Measurements from ENCODE around the gene CSK.

The CSK gene

DNA sequence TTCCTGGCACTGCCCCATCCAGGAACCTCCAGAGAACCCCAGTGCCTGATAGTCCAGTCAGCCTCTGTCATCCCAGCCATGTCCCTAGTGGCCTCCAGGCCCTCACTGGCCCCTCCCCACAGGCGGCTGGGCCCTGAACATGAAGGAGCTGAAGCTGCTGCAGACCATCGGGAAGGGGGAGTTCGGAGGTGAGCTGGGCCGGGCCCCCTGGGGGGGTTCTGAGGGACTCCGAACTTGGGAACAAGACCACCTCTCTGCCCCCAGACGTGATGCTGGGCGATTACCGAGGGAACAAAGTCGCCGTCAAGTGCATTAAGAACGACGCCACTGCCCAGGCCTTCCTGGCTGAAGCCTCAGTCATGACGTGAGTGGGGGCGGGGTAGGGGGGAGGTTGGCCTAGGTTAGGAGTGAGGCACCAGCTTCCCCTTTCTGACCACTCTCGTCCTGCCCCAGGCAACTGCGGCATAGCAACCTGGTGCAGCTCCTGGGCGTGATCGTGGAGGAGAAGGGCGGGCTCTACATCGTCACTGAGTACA lies 18.7 kb downstream of the CSK start:
- DNase-seq, result no peak
- no peak overlapping the region for H3K4me3 ChIP-seq (ENCODE audit: low read depth, low read length)
- peaks cover 63% of the 10 kb centered on the region for H3K36me3 ChIP-seq
- no peaks in the 10 kb centered on the region for H3K27me3 ChIP-seq
- H3K4me1 ChIP-seq, result no peaks in the 10 kb centered on the region
- no peaks in the 10 kb centered on the region for H3K9me3 ChIP-seq
- TF ChIP-seq, protein P1, sequence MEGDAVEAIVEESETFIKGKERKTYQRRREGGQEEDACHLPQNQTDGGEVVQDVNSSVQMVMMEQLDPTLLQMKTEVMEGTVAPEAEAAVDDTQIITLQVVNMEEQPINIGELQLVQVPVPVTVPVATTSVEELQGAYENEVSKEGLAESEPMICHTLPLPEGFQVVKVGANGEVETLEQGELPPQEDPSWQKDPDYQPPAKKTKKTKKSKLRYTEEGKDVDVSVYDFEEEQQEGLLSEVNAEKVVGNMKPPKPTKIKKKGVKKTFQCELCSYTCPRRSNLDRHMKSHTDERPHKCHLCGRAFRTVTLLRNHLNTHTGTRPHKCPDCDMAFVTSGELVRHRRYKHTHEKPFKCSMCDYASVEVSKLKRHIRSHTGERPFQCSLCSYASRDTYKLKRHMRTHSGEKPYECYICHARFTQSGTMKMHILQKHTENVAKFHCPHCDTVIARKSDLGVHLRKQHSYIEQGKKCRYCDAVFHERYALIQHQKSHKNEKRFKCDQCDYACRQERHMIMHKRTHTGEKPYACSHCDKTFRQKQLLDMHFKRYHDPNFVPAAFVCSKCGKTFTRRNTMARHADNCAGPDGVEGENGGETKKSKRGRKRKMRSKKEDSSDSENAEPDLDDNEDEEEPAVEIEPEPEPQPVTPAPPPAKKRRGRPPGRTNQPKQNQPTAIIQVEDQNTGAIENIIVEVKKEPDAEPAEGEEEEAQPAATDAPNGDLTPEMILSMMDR (IDR thresholded peaks at IDR 0.05; ENCODE audit: low read depth, low read length), result no peak

DNA sequence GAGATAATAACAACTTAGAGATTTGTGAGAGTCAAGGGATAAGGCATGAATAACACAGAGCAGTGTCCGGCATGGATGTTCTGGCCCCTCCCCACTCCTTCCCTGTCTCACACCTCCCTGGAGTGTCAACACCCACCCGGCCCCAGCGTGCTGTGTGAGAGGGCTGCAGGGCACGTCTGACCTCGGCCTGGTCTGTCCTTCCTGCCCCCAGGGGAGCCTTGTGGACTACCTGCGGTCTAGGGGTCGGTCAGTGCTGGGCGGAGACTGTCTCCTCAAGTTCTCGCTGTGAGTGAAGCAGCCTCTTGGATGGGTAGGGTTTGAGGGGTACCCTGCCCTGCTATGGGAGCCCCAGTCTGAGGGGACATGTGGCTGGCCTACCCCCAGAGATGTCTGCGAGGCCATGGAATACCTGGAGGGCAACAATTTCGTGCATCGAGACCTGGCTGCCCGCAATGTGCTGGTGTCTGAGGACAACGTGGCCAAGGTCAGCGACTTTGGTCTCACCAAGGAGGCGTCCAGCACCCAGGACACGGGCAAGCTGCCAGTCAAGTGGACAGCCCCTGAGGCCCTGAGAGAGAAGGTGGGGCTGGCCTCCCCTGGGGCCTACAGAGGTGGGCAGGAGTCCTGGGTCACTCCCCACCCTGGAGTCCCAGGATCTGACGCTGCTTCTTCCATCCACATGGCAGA lies 19.6 kb downstream of the CSK start:
- H3K27me3 ChIP-seq, result no peaks in the 10 kb centered on the region
- TF ChIP-seq, protein P1 (IDR thresholded peaks at IDR 0.05; ENCODE audit: low read depth, low read length), result no peak
- H3K36me3 ChIP-seq, result peaks cover 63% of the 10 kb centered on the region

DNA sequence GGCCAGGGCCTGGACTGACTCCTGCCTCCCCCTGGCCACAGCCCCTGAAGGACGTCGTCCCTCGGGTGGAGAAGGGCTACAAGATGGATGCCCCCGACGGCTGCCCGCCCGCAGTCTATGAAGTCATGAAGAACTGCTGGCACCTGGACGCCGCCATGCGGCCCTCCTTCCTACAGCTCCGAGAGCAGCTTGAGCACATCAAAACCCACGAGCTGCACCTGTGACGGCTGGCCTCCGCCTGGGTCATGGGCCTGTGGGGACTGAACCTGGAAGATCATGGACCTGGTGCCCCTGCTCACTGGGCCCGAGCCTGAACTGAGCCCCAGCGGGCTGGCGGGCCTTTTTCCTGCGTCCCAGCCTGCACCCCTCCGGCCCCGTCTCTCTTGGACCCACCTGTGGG lies 20.4 kb downstream of the CSK start:
- no peaks in the 10 kb centered on the region for H3K27me3 ChIP-seq
- H3K36me3 ChIP-seq, result peaks cover 63% of the 10 kb centered on the region
- no peaks in the 10 kb centered on the region for H3K4me1 ChIP-seq
- H3K9me3 ChIP-seq, result no peaks in the 10 kb centered on the region
- no peak overlapping the region for H3K4me3 ChIP-seq (ENCODE audit: low read depth, low read length)
- DNase-seq, result no peak
- TF ChIP-seq, protein P1 (IDR thresholded peaks at IDR 0.05; ENCODE audit: low read depth, low read length), result no peak

More for the DNA sequence above, 19.6 kb downstream of the CSK start:
- H3K4me1 ChIP-seq, result no peaks in the 10 kb centered on the region
- no peak overlapping the region for H3K4me3 ChIP-seq (ENCODE audit: low read depth, low read length)
- no peak for DNase-seq
- H3K9me3 ChIP-seq, result no peaks in the 10 kb centered on the region

DNA sequence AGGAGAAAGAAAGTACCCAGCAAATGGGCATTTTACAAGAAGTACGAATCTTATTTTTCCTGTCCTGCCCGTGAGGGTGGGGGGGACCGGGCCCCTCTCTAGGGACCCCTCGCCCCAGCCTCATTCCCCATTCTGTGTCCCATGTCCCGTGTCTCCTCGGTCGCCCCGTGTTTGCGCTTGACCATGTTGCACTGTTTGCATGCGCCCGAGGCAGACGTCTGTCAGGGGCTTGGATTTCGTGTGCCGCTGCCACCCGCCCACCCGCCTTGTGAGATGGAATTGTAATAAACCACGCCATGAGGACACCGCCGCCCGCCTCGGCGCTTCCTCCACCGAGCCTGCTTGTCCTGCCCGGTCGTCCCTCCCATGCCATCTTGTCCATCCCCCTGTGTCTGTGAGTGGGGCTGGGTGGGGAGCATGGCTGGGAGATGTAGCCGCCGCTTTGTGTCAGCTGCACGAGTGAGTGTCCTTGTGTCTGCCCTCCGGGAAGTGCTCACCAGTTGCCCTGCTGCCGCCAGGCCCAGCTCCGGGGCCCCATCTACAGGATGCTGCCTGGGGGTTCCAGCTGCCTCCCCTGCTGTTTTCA lies 21.1 kb downstream of the CSK start:
- Histone ChIP-seq H3K4me3 (ENCODE audit: low read depth, low read length) (no peak overlapping the region), H3K9me3 (no peaks in the 10 kb centered on the region), H3K27me3 (no peaks in the 10 kb centered on the region), H3K4me1 (no peaks in the 10 kb centered on the region), H3K36me3 (peaks cover 63% of the 10 kb centered on the region)
- TF ChIP-seq, protein P1 (IDR thresholded peaks at IDR 0.05; ENCODE audit: low read depth, low read length), result no peak
- DNase-seq, result no peak

DNA sequence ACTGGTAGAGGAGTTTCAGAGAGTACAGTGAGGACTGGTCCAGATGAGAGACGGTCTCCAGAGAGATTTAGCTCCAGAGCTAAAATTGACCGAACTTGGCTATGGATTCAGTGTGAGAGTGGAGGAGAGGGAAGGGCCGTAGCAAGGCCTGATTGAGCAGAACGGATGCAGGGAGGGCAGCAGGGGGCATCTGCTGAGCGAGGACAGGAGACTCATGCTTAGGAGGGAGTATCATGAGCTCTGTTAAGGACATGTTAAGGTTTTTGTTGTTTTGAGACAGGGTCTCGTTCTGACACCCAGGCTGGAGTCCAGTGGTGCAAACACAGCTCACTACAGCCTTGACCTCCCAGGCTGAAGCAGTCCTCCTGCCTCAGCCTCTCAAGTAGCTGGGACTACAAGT lies 23.1 kb downstream of the CSK start:
- Histone ChIP-seq H3K36me3 (peaks cover 46% of the 10 kb centered on the region), H3K4me1 (no peaks in the 10 kb centered on the region), H3K27me3 (no peaks in the 10 kb centered on the region), H3K9me3 (no peaks in the 10 kb centered on the region), H3K4me3 (ENCODE audit: low read depth, low read length) (no peak overlapping the region)
- no peak for DNase-seq
- TF ChIP-seq, protein P1 (IDR thresholded peaks at IDR 0.05; ENCODE audit: low read depth, low read length), result no peak

DNA sequence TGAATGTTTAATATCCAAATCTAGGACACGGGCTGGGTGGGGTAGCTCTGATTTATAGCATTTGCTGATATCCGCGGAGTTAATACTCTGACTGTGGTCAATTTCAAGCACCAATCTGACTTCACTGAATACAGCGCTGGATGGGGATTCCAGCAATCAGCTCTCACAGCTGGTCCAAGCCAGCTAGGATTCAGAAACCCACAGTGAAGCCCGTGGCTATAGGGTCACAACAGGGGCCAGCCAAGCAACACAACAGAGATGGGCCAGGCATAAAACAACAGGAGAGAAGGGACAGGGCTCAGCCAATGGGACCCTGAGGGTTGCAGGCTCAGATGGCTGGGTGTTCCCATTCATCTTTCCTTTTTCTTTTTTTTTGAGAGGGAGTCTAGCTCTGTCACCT lies 25.4 kb downstream of the CSK start:
- no peak for DNase-seq
- TF ChIP-seq, protein P1 (IDR thresholded peaks at IDR 0.05; ENCODE audit: low read depth, low read length), result no peak
- H3K4me3 ChIP-seq (ENCODE audit: low read depth, low read length), result no peak overlapping the region

More for the DNA sequence above, 25.4 kb downstream of the CSK start:
- no peaks in the 10 kb centered on the region for H3K4me1 ChIP-seq
- no peaks in the 10 kb centered on the region for H3K9me3 ChIP-seq
- H3K27me3 ChIP-seq, result no peaks in the 10 kb centered on the region
- peaks cover 22% of the 10 kb centered on the region for H3K36me3 ChIP-seq

Data from BE2C (cell line).